ENCODE results near the gene SPPL2B. TPM values are rescaled to one million over a fixed set of nuclear protein-coding genes. Genes with fewer than 3 reads are reported as not detected.

SPPL2B gene
- polyA plus RNA-seq, 3 donors: 5.7 to 64.9 (median 8.7) TPM

- no peak overlapping the region for H3K4me3 Mint-ChIP-seq
- WGBS (ENCODE audit: insufficient coverage): 96% methylated on average over 3 of the region's 3 CpGs
- peaks cover 39% of the 10 kb centered on the region for H3K79me2 ChIP-seq (ENCODE audit: insufficient read depth, low read length)
Measured at GRCh38 chr19:2335848-2336247, 7.4 kb downstream of the SPPL2B start.

GRCh38 chr19:2336528-2337328, 8.2 kb downstream of the SPPL2B start:
- H3K9me3 Mint-ChIP-seq: peaks cover 0 to 6% (median 3%) of the 10 kb centered on the region in 7 donors
- Histone ChIP-seq H2AFZ (ENCODE audit: insufficient read depth, low read depth, low read length, poor library complexity, severe bottlenecking) (no peak overlapping the region), H3K9me3 (replicated peaks in 1 of 2; ENCODE audit: control insufficient read depth in 1 of 2, insufficient read depth in 1 of 2, low read length in 2 of 2) (peaks cover 0 to 7% of the 10 kb centered on the region in 2 donors), H3K27me3 (ENCODE audit: control insufficient read depth in 2 of 2, insufficient read depth in 2 of 2, low read length in 2 of 2) (no peaks in the 10 kb centered on the region), H3K4me3 (replicated peaks in 1 of 3; ENCODE audit: low read depth in 2 of 3, low read length in 3 of 3) (no peak overlapping the region), H3K4me1 (ENCODE audit: control insufficient read depth in 1 of 2, insufficient read depth in 2 of 2, low read length in 2 of 2) (peaks cover 15 to 19% of the 10 kb centered on the region in 2 donors), H3K27ac (ENCODE audit: low read depth in 1 of 2, low read length in 2 of 2) (no peak overlapping the region), H3K79me2 (ENCODE audit: insufficient read depth, low read length) (peaks cover 30% of the 10 kb centered on the region), H3K36me3 (replicated peaks in 1 of 2; ENCODE audit: control insufficient read depth in 1 of 2, insufficient read depth in 2 of 2, low read length in 2 of 2) (peaks cover 10 to 14% of the 10 kb centered on the region in 2 donors), H3K4me2 (replicated peaks; ENCODE audit: extremely low read depth, low read length, poor library complexity, severe bottlenecking) (no peak overlapping the region), H4K20me1 (ENCODE audit: insufficient read depth, low read length) (peaks cover 44% of the 10 kb centered on the region), H3K9ac (ENCODE audit: insufficient read depth, low read length, poor library complexity, severe bottlenecking) (no peak overlapping the region)
- peaks cover 19% of the 10 kb centered on the region for H3K4me1 Mint-ChIP-seq
- no peak overlapping the region for H3K4me3 Mint-ChIP-seq
- TF ChIP-seq CTCF (IDR thresholded peaks at IDR 0.05): no peak
- WGBS (ENCODE audit: insufficient coverage): 92% methylated on average over 21 of the region's 33 CpGs
- DNase-seq: no peak
- H3K36me3 Mint-ChIP-seq: peaks cover 12 to 44% of the 10 kb centered on the region in 2 donors
- peaks cover 0 to 8% (median 0%) of the 10 kb centered on the region in 3 donors for H3K27me3 Mint-ChIP-seq (ENCODE audit: low read depth in 3 of 3)
- intact Hi-C loops (cut with micrococcal nuclease): no loop called here
- H3K27ac Mint-ChIP-seq: peak overlapping the region in 1 of 7 donors; percentile 3

More at GRCh38 chr19:2335848-2336247, 7.4 kb downstream of the SPPL2B start:
- intact Hi-C loops (cut with micrococcal nuclease): no loop called here
- H3K27ac Mint-ChIP-seq: peak overlapping the region in 3 of 7 donors; percentile 29 to 68 (median 49)
- H3K9me3 Mint-ChIP-seq: peaks cover 0 to 6% (median 3%) of the 10 kb centered on the region in 7 donors
- peaks cover 8 to 11% of the 10 kb centered on the region in 2 donors for H3K36me3 ChIP-seq (replicated peaks in 1 of 2; ENCODE audit: control insufficient read depth in 1 of 2, insufficient read depth in 2 of 2, low read length in 2 of 2)
- H3K4me1 ChIP-seq (ENCODE audit: control insufficient read depth in 1 of 2, insufficient read depth in 2 of 2, low read length in 2 of 2): peaks cover 16 to 19% of the 10 kb centered on the region in 2 donors
- H3K36me3 Mint-ChIP-seq: peaks cover 8 to 40% of the 10 kb centered on the region in 2 donors
- H3K27me3 Mint-ChIP-seq (ENCODE audit: low read depth in 3 of 3): peaks cover 0 to 9% (median 0%) of the 10 kb centered on the region in 3 donors
- no peaks in the 10 kb centered on the region for H3K27me3 ChIP-seq (ENCODE audit: control insufficient read depth in 2 of 2, insufficient read depth in 2 of 2, low read length in 2 of 2)
- H4K20me1 ChIP-seq (ENCODE audit: insufficient read depth, low read length): peaks cover 48% of the 10 kb centered on the region
- DNase-seq: no peak
- peaks cover 27% of the 10 kb centered on the region for H3K4me1 Mint-ChIP-seq
- H3K27ac ChIP-seq (ENCODE audit: low read depth in 1 of 2, low read length in 2 of 2): no peak overlapping the region
- H3K9me3 ChIP-seq (replicated peaks in 1 of 2; ENCODE audit: control insufficient read depth in 1 of 2, insufficient read depth in 1 of 2, low read length in 2 of 2): peaks cover 0 to 7% of the 10 kb centered on the region in 2 donors
- H3K4me3 ChIP-seq (replicated peaks in 1 of 3; ENCODE audit: low read depth in 2 of 3, low read length in 3 of 3): no peak overlapping the region
- TF ChIP-seq CTCF (IDR thresholded peaks at IDR 0.05): no peak
- no peak overlapping the region for H3K9ac ChIP-seq (ENCODE audit: insufficient read depth, low read length, poor library complexity, severe bottlenecking)
- H2AFZ ChIP-seq (ENCODE audit: insufficient read depth, low read depth, low read length, poor library complexity, severe bottlenecking): no peak overlapping the region
- H3K4me2 ChIP-seq (replicated peaks; ENCODE audit: extremely low read depth, low read length, poor library complexity, severe bottlenecking): no peak overlapping the region

All from CD14-positive monocyte (primary cell).